ENCODE measurements around the gene TDRD15. TPM values are rescaled to one million over a fixed set of nuclear protein-coding genes. Genes with fewer than 3 reads are reported as not detected.
"Not testable (repeated sequence)": the region's sequence is repeated elsewhere in the genome, so short reads cannot be mapped to it uniquely, and the experiment has no call there.

Gene TDRD15
- total RNA-seq, 4 donors from 2014 or later, result 0.30 to 0.63 TPM; not detected in 2

DNA sequence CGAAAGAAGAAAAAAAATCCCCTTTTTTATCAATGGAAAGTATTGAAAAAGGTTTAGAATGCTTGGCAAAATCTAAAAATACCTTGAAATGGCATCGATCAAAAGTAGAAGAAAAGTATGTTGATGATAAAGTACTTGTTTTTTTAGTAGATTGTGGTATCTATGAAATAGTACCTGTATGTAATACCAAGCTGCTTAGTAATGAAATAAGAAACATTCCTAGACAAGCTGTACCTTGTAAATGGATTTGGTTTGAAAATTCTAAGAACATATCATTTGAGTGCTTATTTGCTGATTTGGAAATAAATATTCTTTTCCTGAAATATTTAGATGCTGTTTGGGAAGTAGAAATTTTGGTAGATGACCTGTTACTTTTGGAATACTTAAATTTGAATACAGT, 18.4 kb downstream of the TDRD15 start:
- whole genome bisulfite sequencing, 2 donors, result 83 to 90% methylated on average over 2 of the region's 2 CpGs
- H3K27me3 ChIP-seq, result no peaks in the 10 kb centered on the region
- no peak for DNase-seq (ENCODE audit: low spot score in 2 of 2)
- TF ChIP-seq, protein P1, sequence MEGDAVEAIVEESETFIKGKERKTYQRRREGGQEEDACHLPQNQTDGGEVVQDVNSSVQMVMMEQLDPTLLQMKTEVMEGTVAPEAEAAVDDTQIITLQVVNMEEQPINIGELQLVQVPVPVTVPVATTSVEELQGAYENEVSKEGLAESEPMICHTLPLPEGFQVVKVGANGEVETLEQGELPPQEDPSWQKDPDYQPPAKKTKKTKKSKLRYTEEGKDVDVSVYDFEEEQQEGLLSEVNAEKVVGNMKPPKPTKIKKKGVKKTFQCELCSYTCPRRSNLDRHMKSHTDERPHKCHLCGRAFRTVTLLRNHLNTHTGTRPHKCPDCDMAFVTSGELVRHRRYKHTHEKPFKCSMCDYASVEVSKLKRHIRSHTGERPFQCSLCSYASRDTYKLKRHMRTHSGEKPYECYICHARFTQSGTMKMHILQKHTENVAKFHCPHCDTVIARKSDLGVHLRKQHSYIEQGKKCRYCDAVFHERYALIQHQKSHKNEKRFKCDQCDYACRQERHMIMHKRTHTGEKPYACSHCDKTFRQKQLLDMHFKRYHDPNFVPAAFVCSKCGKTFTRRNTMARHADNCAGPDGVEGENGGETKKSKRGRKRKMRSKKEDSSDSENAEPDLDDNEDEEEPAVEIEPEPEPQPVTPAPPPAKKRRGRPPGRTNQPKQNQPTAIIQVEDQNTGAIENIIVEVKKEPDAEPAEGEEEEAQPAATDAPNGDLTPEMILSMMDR (IDR thresholded peaks at IDR 0.05), result no peak
- TF ChIP-seq POLR2A (IDR thresholded peaks at IDR 0.05) (no peak), EP300 (IDR thresholded peaks at IDR 0.05) (no peak)
- H3K4me3 ChIP-seq, result no peak overlapping the region
- H3K9me3 ChIP-seq, result no peaks in the 10 kb centered on the region
- no peaks in the 10 kb centered on the region for H3K36me3 ChIP-seq
- H3K27ac ChIP-seq, result no peak overlapping the region
- H3K4me1 ChIP-seq, result no peaks in the 10 kb centered on the region

- TF ChIP-seq, protein P1 (IDR thresholded peaks at IDR 0.05), result no peak
- TF ChIP-seq EP300 (IDR thresholded peaks at IDR 0.05) (no peak), POLR2A (IDR thresholded peaks at IDR 0.05) (no peak)
- Histone ChIP-seq H3K27me3 (no peaks in the 10 kb centered on the region), H3K4me3 (no peak overlapping the region), H3K9me3 (no peaks in the 10 kb centered on the region), H3K36me3 (no peaks in the 10 kb centered on the region), H3K4me1 (no peaks in the 10 kb centered on the region), H3K27ac (no peak overlapping the region)
- 62 to 64% methylated on average over 2 of the region's 2 CpGs for WGBS, 2 donors
- DNase-seq (ENCODE audit: low spot score in 2 of 2), result no peak
Observed at GRCh38 chr2:21146638-21147037, 22.9 kb downstream of the TDRD15 start.

GRCh38 chr2:21148718-21149117, 24.9 kb downstream of the TDRD15 start:
- TF ChIP-seq, protein P1 (IDR thresholded peaks at IDR 0.05), result no peak
- no peak for TF ChIP-seq EP300 (IDR thresholded peaks at IDR 0.05)
- TF ChIP-seq POLR2A (IDR thresholded peaks at IDR 0.05), result no peak
- no peak overlapping the region for H3K27ac ChIP-seq
- H3K4me3 ChIP-seq, result no peak overlapping the region
- no peaks in the 10 kb centered on the region for H3K27me3 ChIP-seq
- DNase-seq (ENCODE audit: low spot score in 2 of 2), result no peak
- peaks cover 0 to 7% (median 0%) of the 10 kb centered on the region in 4 donors for H3K9me3 ChIP-seq
- no peaks in the 10 kb centered on the region for H3K36me3 ChIP-seq
- no peaks in the 10 kb centered on the region for H3K4me1 ChIP-seq

GRCh38 chr2:21151234-21151633, 27.5 kb downstream of the TDRD15 start:
- not testable (repeated sequence) for H3K27ac ChIP-seq; H3K9me3 ChIP-seq; DNase-seq (ENCODE audit: low spot score in 2 of 2); H3K27me3 ChIP-seq; H3K4me1 ChIP-seq; H3K4me3 ChIP-seq; H3K36me3 ChIP-seq
- 44 to 46% methylated on average over 2 of the region's 2 CpGs for WGBS, 2 donors

DNA sequence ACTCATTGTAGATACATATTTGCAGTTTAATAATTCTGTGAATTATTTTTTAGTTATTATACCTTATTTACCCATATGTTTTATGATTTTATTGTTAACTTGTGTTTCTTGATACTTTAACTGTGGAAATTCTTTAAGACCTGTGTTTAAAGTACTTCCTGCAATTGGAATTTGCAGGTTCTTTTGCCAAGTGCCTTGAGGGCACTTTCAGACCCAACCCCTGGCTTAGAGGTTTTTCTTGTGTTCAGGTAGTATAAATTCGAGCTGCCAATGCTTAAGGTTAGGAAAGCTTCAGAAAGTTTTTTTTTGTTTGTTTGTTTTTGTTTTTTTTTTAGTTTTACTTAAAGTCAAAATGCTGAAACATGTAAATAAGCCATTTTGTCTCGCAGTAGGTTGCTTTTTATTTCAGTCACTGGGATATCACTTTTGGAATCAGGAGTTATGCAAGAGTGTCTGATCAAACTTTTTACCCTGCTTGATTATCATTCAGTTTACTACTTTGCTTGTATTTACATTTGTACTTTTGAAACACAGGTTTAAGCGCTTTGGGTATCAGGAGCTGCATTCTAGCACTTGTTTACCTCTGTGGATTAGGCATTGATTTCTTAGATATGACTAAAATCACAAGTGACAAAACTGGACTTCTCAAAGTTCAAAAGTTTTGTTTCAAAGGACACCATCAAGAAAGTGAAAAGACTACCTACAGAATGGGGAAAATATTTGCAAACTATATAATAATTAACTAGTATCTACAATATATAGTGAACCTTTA, 31.8 kb downstream of the TDRD15 start:
- H3K27me3 ChIP-seq, result no peaks in the 10 kb centered on the region
- H3K4me3 ChIP-seq, result no peak overlapping the region
- no peak overlapping the region for H3K27ac ChIP-seq
- no peaks in the 10 kb centered on the region for H3K36me3 ChIP-seq
- TF ChIP-seq, protein P1 (IDR thresholded peaks at IDR 0.05), result no peak
- TF ChIP-seq POLR2A (IDR thresholded peaks at IDR 0.05) (no peak), EP300 (IDR thresholded peaks at IDR 0.05) (no peak)
- 38 to 51% methylated on average over 3 of the region's 3 CpGs for WGBS, 2 donors
- H3K4me1 ChIP-seq, result no peaks in the 10 kb centered on the region
- no peak for DNase-seq (ENCODE audit: low spot score in 2 of 2)
- H3K9me3 ChIP-seq, result peaks cover 0 to 7% (median 0%) of the 10 kb centered on the region in 4 donors

Measured in tibial nerve (tissue), 4 donors.